ENCODE data around the gene CPED1.
"Not testable (repeated sequence)": the region's sequence is repeated elsewhere in the genome, so short reads cannot be mapped to it uniquely, and the experiment has no call there.

CPED1 gene

GRCh38 chr7:121151774-121152221, 163.3 kb downstream of the CPED1 start:
- no peak for DNase-seq (ENCODE audit: low spot score)

DNA sequence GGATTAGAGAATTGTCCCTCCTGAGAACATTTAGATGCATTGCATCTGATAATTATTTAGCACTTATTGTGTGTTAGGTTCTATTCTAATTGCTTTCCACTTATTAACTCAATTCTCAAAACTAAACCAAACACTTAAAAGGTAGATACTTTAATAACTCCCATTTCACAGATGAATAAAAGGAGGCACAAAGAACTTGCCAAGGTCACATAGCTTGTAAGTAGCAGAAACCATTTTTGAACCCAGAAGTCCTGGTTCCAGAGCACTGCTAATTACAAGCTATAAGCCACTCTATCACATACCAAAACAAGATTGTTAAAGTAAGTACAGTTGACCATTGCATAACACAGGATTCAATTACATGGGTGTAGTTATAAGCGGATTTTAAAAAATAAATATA, 164.9 kb downstream of the CPED1 start:
- DNase-seq (ENCODE audit: low spot score), result no peak

GRCh38 chr7:121153995-121154394, 165.5 kb downstream of the CPED1 start:
- DNase-seq (ENCODE audit: low spot score), result no peak

DNA sequence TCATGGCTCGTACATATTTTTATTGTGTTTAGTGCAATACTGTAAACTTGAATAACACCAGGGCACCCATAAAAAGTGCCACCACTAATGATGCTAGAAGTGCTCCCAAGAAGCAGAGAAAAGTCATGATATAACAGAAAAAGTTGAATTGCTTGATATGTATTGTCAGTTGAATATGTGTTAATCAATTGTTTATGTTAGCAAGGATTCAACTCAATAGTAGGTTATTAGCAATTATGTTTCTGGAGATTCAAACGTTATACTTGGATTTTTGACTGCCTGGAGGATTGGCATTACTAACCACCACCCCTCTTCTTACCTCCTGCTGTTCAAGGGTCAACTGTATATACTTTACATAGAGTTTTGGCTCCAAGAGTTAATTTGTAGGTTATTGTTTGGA, 168.3 kb downstream of the CPED1 start:
- no peak for DNase-seq (ENCODE audit: low spot score)

- no peak for DNase-seq (ENCODE audit: low spot score)
Observed at GRCh38 chr7:121157341-121157751, 168.8 kb downstream of the CPED1 start.

GRCh38 chr7:121157885-121158590, 169.5 kb downstream of the CPED1 start:
- no peak for DNase-seq (ENCODE audit: low spot score)

GRCh38 chr7:121158665-121159064, 170.2 kb downstream of the CPED1 start:
- no peak for DNase-seq (ENCODE audit: low spot score)

GRCh38 chr7:121159553-121159952, 171.0 kb downstream of the CPED1 start:
- DNase-seq (ENCODE audit: low spot score), result no peak

DNA sequence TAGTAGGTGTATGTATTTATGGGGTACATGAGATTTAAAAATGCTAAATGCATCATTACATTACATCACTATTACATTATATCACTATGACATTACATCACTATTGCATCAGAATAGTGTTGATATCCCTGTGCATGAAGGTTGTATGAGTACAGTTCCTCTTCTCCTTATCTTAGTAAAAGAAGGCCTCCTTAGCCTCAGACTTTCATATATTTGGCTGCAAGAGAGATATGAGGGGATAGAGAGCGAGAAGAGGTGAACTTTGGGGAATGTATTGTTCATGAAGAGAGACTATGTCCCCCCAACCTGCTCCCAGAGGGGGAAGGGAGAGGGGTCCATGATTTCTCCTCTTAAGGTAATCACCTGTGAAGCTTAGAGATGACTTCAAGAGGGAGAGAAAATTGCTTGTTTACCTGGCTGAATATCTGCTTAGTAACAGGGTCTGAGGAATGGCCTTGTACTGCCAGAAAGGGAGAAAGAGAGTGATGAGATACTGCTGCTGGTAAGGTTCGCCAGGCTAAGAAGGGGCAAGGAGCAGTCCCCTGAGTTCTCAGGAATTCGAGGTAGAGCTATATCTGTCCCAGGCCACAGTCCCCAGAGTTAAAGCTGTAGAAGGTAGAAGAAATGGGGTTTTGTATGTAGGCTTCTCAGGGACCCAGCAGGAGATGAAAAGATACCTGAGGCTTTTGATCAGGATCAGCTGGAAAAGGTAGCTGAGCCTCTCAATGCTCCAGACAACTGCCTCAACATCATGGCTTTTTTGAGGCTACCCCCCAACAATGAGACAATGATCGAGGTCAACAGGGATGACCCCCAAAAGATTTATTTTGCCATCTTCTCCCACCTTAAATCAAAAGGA, 171.9 kb downstream of the CPED1 start:
- no peak for DNase-seq (ENCODE audit: low spot score)

DNA sequence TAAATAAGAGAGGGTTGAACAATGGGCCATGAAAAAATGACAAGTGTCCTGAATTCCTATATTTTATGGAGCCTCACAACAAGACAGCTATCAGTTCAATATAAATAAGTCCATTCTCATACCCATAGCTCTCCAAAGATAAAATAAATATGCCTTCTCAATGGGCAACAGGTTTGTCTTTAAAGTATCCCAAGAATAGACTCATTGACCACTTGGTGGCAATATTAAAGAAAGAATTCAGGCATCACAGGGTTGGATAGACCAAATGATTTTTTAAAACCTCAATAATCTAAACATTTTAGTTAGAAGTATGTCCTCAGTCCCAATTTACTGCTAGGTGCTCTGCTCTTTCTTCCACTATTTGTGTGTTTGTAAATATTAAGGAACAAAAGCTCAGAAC, 175.2 kb downstream of the CPED1 start:
- DNase-seq (ENCODE audit: low spot score), result no peak

DNA sequence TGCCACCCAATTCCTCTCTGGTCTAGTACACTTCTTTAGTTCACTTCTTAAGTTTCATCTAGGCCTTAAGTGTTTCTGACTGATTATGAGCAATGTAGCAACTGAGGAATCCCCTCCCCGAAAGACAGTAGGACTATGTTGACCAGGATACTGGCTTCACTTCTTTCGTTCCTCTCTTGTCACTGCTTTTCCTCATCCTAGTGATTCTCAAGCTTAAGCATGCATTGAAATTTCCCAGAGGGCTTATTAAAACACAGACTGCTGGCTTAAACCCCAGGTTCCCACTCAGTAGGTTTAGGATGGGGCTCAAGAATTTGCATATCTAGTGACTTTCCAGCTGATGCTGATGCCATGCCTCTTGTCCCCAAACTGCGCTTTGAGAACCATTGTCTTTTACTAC, 175.7 kb downstream of the CPED1 start:
- DNase-seq (ENCODE audit: low spot score), result no peak

GRCh38 chr7:121166916-121167315, 178.4 kb downstream of the CPED1 start:
- DNase-seq (ENCODE audit: low spot score), result no peak

DNA sequence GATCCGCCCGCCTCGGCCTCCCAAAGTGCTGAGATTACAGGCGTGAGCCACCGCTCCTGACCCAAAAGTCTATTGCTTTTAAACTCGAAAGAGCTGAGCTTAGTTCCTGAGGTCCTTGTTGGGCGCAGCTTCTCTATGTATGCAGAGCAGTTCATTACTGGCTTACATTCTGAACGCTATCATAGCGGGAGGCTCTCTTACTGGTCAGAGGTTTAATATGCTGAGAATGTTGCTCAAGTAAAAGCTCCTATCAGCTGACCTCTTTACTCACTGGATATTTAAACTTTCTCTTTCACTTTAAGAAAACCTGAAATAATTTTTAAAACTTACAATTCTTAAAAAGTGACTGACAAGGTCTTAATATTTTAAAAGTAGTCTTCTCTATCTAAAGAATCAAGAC, 179.5 kb downstream of the CPED1 start:
- DNase-seq (ENCODE audit: low spot score), result no peak

- DNase-seq (ENCODE audit: low spot score), result no peak
Observed at GRCh38 chr7:121169469-121169868, 181.0 kb downstream of the CPED1 start.

GRCh38 chr7:121172484-121172883, 184.0 kb downstream of the CPED1 start:
- DNase-seq (ENCODE audit: low spot score), result no peak

DNA sequence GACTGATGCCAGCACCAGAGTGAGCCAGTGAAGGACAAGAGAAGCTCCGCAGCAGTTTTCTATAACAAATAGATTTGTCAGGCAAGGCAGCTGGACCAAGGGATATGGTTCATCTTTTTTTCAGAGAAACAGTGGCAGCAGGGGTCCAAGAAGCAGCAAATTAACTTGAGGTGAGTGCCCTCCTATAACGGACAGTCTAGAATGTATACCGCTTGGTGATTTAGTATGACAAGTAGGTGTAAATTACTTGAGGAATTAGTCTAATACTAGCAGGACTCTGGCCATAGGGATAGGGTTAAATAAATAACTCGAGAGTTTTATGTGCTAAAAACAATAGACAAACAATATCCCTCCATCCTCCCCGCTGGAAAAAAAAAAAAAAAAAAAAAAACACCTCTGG, 187.3 kb downstream of the CPED1 start:
- no peak for DNase-seq (ENCODE audit: low spot score)

DNA sequence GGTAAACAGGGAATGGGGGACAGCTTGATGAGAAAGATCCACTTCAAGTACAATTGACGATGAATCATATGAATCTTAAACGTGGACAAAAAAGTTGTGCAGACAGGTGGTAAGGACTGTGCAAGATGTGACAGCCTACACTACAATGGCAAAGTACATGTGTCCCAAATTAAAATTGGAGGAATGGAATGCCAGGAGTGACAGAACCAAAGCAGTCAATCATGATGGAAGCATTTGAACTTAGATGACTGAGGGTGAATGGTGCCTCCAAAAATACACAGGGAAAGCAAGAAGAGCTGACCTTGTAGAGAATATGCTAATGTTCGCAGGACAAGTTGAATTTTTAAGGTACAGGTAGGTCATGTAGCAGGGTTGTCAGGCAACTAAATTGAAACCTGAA, 189.9 kb downstream of the CPED1 start:
- no peak for DNase-seq (ENCODE audit: low spot score)

DNA sequence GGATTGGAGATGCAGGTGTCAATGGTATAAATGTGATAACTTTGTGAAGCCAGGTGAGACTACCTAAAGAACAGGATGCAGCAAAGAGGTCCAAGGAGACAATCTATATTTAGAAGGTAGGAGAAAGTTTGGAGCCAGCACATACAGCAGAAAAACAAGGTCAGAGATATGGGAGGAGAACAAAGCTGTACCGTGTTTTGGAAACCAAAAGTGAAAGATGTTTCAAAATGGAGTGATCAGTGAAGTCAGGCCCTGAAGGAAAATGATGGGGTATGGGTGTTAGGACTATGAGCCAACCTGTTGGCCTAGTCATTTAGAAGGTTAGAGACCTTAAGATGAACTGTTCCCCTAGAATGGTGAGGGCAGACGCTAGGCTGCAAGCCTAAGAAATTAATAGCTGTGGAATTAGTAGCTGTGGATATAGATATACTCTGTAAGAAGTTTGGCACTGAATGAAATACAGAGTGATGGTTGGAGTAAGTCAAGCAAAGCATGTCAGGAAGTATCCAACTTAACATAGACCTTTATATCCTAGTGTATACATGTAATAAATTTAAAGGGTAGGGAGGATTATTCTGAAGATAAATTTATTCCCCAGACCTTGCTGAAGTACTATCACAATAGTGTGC, 190.5 kb downstream of the CPED1 start:
- no peak for DNase-seq (ENCODE audit: low spot score)

DNA sequence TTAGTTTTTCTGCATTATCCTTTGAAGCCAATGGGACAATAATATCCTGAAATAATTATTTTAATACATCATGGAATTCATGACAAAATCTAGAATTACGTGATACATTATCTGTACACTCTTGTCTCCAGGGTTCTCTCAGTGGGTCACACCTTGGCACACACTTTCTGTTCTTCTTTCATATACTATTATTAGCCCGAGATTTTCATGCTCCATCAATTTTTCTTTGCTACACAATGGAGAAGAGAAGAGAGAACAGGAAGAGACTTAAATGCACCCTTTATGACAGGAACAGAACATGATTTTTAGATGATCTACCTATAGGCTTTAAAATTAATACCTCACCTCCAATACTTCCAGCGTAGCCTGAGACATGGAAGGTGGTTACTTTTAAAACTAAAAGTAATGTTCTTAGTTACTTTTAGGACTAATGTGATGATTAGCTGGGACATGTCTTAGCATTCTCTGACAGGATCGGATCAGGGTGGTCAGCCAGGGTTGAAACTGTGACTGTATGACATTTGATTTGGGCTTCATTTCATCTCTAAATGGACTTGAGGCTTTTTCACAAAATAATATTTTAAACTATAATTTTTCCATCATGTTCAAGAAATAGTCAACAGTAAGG, 192.0 kb downstream of the CPED1 start:
- DNase-seq (ENCODE audit: low spot score), result no peak

DNA sequence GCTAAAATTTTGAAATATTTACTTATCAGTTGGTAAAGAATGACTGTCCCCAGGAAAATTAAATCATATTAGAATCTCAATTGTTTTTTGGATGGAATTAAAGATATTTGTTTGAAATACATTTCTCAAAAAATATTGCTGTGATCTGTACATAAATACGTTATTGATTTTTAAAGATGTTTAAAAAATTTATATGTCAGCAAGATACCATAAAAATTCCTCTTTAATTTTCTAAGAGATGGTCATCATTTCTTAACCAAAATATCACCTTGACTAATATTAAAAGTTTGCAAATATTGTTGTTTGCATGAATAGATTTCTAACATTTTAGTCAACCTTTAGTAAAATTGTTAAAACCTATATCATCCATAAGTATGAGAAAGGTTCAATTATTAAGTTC, 192.8 kb downstream of the CPED1 start:
- DNase-seq (ENCODE audit: low spot score), result no peak

DNA sequence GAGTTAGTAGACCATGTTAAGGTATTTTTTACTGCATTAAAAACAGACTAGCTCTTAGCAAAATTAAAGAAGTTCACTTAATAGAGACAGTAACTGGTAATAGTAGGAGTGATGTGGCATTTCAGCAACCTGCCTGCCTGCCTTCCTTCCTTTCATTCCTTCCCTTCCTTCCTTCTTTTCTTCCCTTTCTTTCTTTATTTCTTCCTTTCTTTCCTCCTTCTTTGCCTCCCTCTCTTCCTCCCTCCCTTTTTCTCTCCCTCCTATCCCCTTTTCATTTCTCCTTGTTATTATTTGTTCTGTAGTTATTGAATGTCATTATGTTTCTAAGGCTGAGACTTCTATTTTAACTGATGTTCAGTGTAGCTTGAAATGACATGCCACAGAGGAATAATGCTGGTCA, 193.8 kb downstream of the CPED1 start:
- no peak for DNase-seq (ENCODE audit: low spot score)

GRCh38 chr7:121182902-121183301, 194.4 kb downstream of the CPED1 start:
- no peak for DNase-seq (ENCODE audit: low spot score)

GRCh38 chr7:121183883-121184282, 195.4 kb downstream of the CPED1 start:
- not testable (repeated sequence) for DNase-seq (ENCODE audit: low spot score)

Data from AG08396 (cell line).